ENCODE data around the gene SIAE. TPM values are rescaled to one million over a fixed set of nuclear protein-coding genes. Genes with fewer than 3 reads are reported as not detected.

Gene SIAE
- total RNA-seq, 4 donors from 2014 or later: 8.5 to 17.1 (median 12.8) TPM

DNA sequence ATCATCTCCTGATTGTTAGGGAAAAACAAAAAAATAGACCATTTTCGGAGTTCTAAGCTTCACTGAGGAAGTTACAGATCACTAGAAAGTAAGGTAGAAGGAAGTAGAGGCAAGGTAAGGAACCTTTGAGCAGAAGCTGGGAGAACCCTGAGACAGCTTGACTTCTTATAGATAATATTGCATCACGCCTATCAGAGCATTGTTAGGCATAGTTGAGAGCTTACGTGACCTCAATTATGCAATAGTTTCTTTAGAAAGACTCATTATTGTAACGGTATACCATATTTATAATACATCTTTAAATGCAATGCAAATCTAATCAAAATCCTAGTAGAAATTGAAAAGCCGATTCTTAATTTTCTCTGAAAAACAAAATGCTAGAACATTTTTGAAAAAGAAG, 46.0 kb downstream of the SIAE start:
- TF ChIP-seq, protein P1, sequence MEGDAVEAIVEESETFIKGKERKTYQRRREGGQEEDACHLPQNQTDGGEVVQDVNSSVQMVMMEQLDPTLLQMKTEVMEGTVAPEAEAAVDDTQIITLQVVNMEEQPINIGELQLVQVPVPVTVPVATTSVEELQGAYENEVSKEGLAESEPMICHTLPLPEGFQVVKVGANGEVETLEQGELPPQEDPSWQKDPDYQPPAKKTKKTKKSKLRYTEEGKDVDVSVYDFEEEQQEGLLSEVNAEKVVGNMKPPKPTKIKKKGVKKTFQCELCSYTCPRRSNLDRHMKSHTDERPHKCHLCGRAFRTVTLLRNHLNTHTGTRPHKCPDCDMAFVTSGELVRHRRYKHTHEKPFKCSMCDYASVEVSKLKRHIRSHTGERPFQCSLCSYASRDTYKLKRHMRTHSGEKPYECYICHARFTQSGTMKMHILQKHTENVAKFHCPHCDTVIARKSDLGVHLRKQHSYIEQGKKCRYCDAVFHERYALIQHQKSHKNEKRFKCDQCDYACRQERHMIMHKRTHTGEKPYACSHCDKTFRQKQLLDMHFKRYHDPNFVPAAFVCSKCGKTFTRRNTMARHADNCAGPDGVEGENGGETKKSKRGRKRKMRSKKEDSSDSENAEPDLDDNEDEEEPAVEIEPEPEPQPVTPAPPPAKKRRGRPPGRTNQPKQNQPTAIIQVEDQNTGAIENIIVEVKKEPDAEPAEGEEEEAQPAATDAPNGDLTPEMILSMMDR (IDR thresholded peaks at IDR 0.05; ENCODE audit: low read depth): no peak

DNA sequence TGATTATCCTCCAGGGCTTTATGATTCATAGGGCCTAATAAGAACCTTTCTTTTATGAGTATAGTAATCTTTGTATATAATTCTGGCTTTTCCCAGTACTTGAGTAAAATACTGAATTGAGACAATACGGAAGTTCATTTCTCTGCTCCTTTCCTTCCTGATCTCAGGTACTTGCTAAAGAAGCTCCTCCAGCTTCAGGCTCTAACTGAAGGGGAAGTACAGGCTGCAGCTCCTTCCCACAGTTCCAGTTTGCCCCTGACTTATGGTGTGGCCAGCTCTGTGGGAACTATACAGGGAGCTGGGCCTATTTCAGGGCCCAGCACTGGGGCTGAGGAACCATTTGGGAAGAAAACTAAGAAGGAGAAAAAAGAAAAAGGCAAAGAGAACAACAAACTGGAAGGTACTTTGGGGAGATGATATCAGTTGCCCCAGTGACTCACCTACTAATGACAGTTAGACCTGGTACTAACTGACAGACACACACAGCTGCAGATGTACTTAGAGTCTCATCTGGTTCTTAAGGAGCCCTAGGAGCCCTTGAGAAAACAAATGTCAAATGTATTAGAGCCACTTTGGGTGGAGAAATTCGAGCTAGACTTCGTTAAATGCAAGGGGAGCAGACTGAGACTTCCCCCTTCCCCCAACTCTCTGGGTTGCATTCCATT, 47.9 kb downstream of the SIAE start:
- TF ChIP-seq, protein P1 (IDR thresholded peaks at IDR 0.05; ENCODE audit: low read depth): no peak

DNA sequence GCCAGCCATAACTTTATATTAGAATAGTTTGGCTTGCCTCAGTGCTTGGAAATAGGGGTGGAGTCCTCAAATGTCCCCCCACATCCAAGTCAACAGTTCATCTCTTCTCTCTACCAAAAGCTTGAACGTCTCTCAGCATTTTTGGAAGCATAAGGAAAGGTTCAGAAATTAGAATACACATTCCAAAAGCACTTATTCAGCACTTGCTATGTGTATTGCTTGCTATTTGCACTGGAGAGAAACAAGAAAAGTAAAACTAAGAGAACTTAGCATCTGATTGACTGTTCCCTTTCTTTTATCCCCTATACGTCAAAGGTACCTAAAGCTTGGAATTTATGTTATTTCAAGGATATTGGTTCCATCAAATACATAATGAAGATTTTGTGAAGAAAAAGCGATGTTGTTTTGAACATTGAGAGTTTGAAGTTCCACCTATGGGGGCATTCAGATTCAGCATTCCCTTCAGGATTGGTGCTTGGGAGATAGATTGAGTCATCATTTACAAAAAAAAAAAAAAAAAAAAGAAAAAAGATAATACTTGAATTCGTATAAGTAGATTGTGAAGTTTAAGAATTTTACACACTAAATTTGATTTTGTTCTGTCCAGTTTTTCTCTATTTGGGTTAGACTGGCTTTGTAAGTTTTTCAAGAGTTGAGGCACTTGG, 49.5 kb downstream of the SIAE start:
- TF ChIP-seq, protein P1 (IDR thresholded peaks at IDR 0.05; ENCODE audit: low read depth): no peak

DNA sequence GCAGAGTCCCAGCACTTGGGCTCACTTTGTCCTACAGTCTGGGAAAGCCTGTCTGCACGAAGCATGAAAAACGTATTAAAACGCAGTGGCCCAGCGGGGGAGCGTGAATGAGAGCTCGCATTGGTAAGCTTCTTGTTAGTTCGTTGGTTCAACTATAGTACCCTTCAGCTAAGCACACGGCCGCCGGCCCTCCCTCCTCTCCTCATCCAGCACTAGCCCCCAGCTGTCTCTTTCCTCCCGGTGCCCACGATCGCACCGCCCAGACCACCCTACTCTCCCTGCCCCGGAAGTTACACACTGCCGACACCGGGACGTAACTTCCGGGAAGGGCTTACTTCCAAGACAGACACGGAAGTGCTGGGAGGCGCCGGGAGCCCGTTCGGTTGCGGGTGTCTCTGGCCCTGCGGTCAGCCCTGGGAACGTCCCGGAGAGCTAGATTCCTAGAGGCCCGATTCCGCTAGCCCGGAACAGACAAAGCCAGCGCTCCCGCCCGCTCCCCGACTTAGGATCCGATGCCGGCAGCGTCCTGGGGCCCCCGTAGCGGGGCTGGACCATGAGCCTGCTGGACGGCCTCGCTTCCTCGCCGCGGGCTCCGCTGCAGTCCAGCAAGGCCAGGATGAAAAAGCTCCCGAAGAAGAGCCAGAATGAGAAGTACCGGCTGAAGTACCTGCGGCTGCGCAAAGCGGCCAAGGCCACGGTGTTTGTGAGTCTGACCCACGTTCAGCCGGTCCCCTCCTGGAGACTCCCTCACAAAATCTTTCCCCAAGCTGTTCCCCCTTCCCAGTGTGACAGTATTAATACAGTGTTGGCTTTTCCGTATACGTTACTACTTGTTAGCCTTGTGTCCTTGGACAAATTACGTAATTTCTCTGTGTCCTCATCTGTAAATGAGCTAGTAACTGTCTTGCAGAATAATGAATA, 50.7 kb downstream of the SIAE start, which contains the start of gene TBRG1:
TBRG1 (plus strand) TSS at position 334 of the 921 bp plus-strand sequence; CDS start at position 554, 220 bp downstream.
- TF ChIP-seq, protein P1 (IDR thresholded peaks at IDR 0.05; ENCODE audit: low read depth): no peak

DNA sequence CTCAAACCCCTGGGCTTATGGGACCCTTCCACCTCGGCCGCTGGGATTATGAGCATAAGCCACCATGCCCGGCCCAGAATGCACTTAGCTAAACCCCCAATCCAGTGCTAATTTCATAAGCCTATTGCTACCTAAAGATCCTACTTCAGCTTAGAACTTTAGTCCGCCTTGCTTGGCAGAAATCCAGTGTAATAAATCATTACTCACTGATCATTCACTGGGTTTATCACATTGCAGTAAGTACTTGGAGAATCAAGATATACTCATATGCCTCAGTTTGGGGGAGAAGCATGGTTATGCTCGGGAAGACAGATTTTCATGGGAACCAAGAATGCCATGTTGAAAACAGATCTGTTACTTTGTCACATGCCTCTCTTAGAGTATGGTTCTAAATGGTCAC, 54.7 kb downstream of the SIAE start:
- TF ChIP-seq, protein P1 (IDR thresholded peaks at IDR 0.05; ENCODE audit: low read depth): no peak

DNA sequence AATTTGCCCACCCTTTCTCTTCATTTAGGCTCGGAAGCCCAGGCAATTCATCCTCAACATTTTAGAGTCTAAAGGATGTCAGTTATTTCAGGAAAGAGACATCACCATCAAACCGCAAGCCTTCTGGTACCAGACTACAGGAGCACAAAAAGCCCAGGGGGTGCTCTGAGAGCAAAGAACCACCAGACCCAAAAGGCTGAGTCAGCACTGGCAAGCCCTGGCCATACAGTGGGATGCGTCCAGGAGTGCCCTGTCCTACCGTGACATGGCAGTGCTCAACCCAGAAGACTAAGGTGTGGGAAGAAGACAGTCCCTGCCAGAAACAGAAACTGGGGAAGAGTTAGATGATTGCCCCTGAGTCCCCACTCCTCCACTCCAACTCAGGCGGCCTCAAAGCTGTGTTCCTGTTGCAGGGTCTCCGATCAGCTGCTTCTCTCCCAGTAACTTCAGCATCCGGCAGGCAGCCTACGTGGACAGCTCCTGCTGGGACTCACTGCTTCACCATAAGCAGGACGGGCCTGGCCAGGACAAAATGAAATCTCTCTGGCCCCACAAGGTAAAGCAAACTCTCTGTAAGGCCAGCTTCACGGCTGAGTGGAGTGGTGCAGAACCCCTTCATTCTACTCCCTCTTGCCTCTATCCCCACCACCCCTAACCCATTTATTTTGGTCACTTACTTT, 60.8 kb downstream of the SIAE start:
- TF ChIP-seq, protein P1 (IDR thresholded peaks at IDR 0.05; ENCODE audit: low read depth): no peak

All from subcutaneous adipose tissue (tissue), 4 donors.